HepG2 (cell line): Measurements from ENCODE around the gene DGCR8. TPM values are rescaled to one million over a fixed set of nuclear protein-coding genes. Genes with fewer than 3 reads are reported as not detected.
A peak's percentile ranks its signal among the peaks of the same experiment; 100 is the strongest.

Experiments
- ATAC-seq: fragments of 200-7000 bp; cut with Tn5 transposase; 3 replicates; pipeline ENCODE4 v1.9.1; 2020; ENCODE audit warnings: mild to moderate bottlenecking, moderate library complexity
- BruUV-seq: library from RNA; stranded (reverse); fragments of 400-500 nt; replicated peaks from 2 replicates; lab custom pipeline; 2021; lab: Mats Ljungman, UMichigan
- CTCF ChIA-PET: fragments of 300-600 bp; formaldehyde crosslinking; extraction: SDS; loops from one replicate; lab custom pipeline; 2021; ENCODE audit warnings: low total read pairs, inconsistent platforms, low intra/inter-chr PET ratio; lab: Yijun Ruan, JAX
- POLR2A ChIA-PET: fragments of 350-600 bp; sonication (Branson Sonifier 250); formaldehyde crosslinking; loops from one replicate; lab custom pipeline; 2020; ENCODE audit warnings: antibody characterized with exemption, inconsistent platforms; lab: Yijun Ruan, JAX
- DNase-seq: peaks from one replicate; pipeline ENCODE4 v3.0.0-alpha.2; 2015; ENCODE audit warnings: low spot score
- FAIRE-seq: peaks from 3 replicates; lab custom pipeline; 2011; peaks lifted over from hg19 to GRCh38; lab: Jason Lieb, UNC
- H2AFZ ChIP-seq: one replicate; pipeline ENCODE4 v1.6.1; 2011; ENCODE audit warnings: low read length, inconsistent platforms
- H3K27ac ChIP-seq: fragments of 300-600 bp; 3 replicates; pipeline ENCODE4 v1.8.0; 2011; ENCODE audit warnings: mixed run types, mild to moderate bottlenecking, mixed read lengths, low read length, inconsistent platforms; ENCODE audit not compliant: insufficient read depth; ENCODE audit errors: extremely low read length
- H3K27me3 ChIP-seq, 2 experiments: fragments of 200-600 bp in 1 of 2; 2 replicates in 1 of 2; 3 replicates in 1 of 2; pipeline versions ENCODE4 v1.6.0 to v1.8.0; 2011; ENCODE audit warnings: low read length in 2 of 2, mild to moderate bottlenecking in 2 of 2, moderate library complexity in 2 of 2, inconsistent platforms in 1 of 2; ENCODE audit not compliant: insufficient read depth in 2 of 2, control insufficient read depth in 1 of 2
- H3K36me3 ChIP-seq, 2 experiments: fragments of 200-600 bp in 1 of 2; replicated peaks in 1 of 2; 2 replicates in 1 of 2; 3 replicates in 1 of 2; pipeline versions ENCODE4 v1.5.1 to v1.8.0; 2011; ENCODE audit warnings: low read length in 2 of 2, inconsistent platforms in 1 of 2; ENCODE audit not compliant: insufficient read depth in 2 of 2, control insufficient read depth in 1 of 2
- H3K4me1 ChIP-seq: 2 replicates; pipeline ENCODE4 v1.5.1; 2012; ENCODE audit warnings: low read length, inconsistent platforms; ENCODE audit not compliant: insufficient read depth
- H3K4me2 ChIP-seq: 2 replicates; pipeline ENCODE4 v1.6.0; 2011; ENCODE audit warnings: low read depth, low read length, inconsistent platforms
- H3K4me3 ChIP-seq, 3 experiments: fragments of 200-600 bp in 1 of 3; sonication (generic), shearing (Covaris generic) in 1 of 3; replicated peaks in 1 of 3; 2 replicates each; pipeline ENCODE4 v1.5.1; 2011 to 2016; ENCODE audit warnings: low read length in 3 of 3, inconsistent platforms in 2 of 3, low read depth in 2 of 3, mild to moderate bottlenecking in 2 of 3, control low read depth in 1 of 3, mixed read lengths in 1 of 3; ENCODE audit not compliant: insufficient read depth in 1 of 3
- H3K79me2 ChIP-seq: one replicate; pipeline ENCODE4 v1.6.1; 2011; ENCODE audit warnings: low read length, inconsistent platforms; ENCODE audit not compliant: insufficient read depth
- H3K9ac ChIP-seq: 2 replicates; pipeline ENCODE4 v1.6.0; 2011; ENCODE audit warnings: mild to moderate bottlenecking, low read depth, low read length, inconsistent platforms; ENCODE audit not compliant: insufficient read depth
- H3K9me3 ChIP-seq: 2 replicates; pipeline ENCODE4 v1.5.1; 2012; ENCODE audit warnings: mild to moderate bottlenecking, low read length
- H4K20me1 ChIP-seq: 2 replicates; pipeline ENCODE4 v1.6.0; 2011; ENCODE audit warnings: inconsistent platforms, mild to moderate bottlenecking, low read length, moderate library complexity; ENCODE audit not compliant: insufficient read depth
- FOXO4 ChIP-seq: sonication (generic); formaldehyde crosslinking; conservative IDR thresholded peaks from 2 replicates; pipeline ENCODE4 v1.8.1; 2023; ENCODE audit warnings: missing genetic modification reagents
- NKX3-1 ChIP-seq: sonication (generic); formaldehyde crosslinking; IDR thresholded peaks from 2 replicates; pipeline ENCODE4 v1.5.0; 2020; ENCODE audit warnings: missing genetic modification reagents
- ZBTB40 ChIP-seq, 2 experiments: fragments of 450-650 bp in 1 of 2; sonication (generic) in 1 of 2; formaldehyde crosslinking in 1 of 2; IDR thresholded peaks; 2 replicates each; pipeline versions ENCODE4 v1.6.1 to v1.8.0; 2016 to 2022; ENCODE audit warnings: antibody characterized with exemption in 1 of 2, mild to moderate bottlenecking in 1 of 2, missing genetic modification reagents in 1 of 2
- ZNF234 ChIP-seq: sonication (generic); formaldehyde crosslinking; conservative IDR thresholded peaks from 2 replicates; pipeline ENCODE4 v1.5.1; 2020; ENCODE audit warnings: mild to moderate bottlenecking, missing genetic modification reagents
- ZNF512 ChIP-seq: sonication (generic); formaldehyde crosslinking; IDR thresholded peaks from 2 replicates; pipeline ENCODE4 v1.4.0; 2020; ENCODE audit warnings: mild to moderate bottlenecking, missing genetic modification reagents
- ZNF569 ChIP-seq: sonication (generic); formaldehyde crosslinking; IDR thresholded peaks from 2 replicates; pipeline ENCODE4 v1.5.0; 2020; ENCODE audit warnings: mild to moderate bottlenecking, missing genetic modification reagents, moderate library complexity, borderline replicate concordance
- ZNF773 ChIP-seq: sonication (generic); formaldehyde crosslinking; IDR thresholded peaks from 2 replicates; pipeline ENCODE4 v1.4.0; 2020; ENCODE audit warnings: missing genetic modification reagents, borderline replicate concordance
- WGBS: methylation state at CpG from one replicate; pipeline ENCODE4 v1.1.6; 2017; ENCODE audit warnings: low lambda C conversion rate; 5-methylcytosine and 5-hydroxymethylcytosine counted together
- in situ Hi-C: cut with HindIII; loops from 2 replicates; pipeline ENCODE4 v1.10.0; 2017; ENCODE audit warnings: low pct_unique_long_range_greater_than_20kb; ENCODE audit not compliant: extremely low pct_ligation_motif_present
- intact Hi-C: fragments of 100-400 bp; cut with micrococcal nuclease; formaldehyde crosslinking; loops from one replicate; pipeline ENCODE4 v1.10.0; 2022; ENCODE audit not compliant: unreplicated experiment
- polyA plus RNA-seq, 8 experiments: library from polyadenylated mRNA; depleted of rRNA in 3 of 8; stranded (reverse) in 7 of 8; unstranded in 1 of 8; fragments of >200 nt; fragmentation: Illumina TruSeq in 4 of 8; extraction: Trizol in 4 of 8; gene quantifications; 2 replicates each; pipeline versions ENCODE4 v1.2.1 to v1.2.3, GENCODE V29; 2011 to 2016; ENCODE audit warnings: low read depth in 4 of 8, missing spikeins in 1 of 8, mixed read lengths in 1 of 8; ENCODE audit not compliant: insufficient read depth in 1 of 8
- total RNA-seq, 5 experiments: library from RNA; depleted of rRNA; stranded (reverse); fragments of >200 nt; fragmentation: Illumina TruSeq; extraction: Trizol; gene quantifications; 2 replicates each; pipeline ENCODE4 v1.2.3, GENCODE V29; 2016; ENCODE audit warnings: low read depth in 1 of 5

Gene DGCR8
- total and polyA plus RNA-seq, 2 of the 13 experiments (the other 11 are each of a cell fraction or from before 2014, with no cell fraction given) = 10.2 to 23.2 TPM

GRCh38 chr22:20117633-20118299 lies 37.7 kb downstream of the DGCR8 start (continued):
- TF ChIP-seq ZNF234 (CRISPR knock-in tag) (0 out of 2 replicates have a peak, but pooled peaks have one; percentile 58), FOXO4 (CRISPR knock-in tag) (0 out of 2 replicates have a peak, but pooled peaks have one; percentile 98), ZNF569 (0 out of 2 replicates have a peak, but pooled peaks have one; percentile 1), NKX3-1 (CRISPR knock-in tag) (no peak; the same call in 1 of the 2 replicates)

DNA sequence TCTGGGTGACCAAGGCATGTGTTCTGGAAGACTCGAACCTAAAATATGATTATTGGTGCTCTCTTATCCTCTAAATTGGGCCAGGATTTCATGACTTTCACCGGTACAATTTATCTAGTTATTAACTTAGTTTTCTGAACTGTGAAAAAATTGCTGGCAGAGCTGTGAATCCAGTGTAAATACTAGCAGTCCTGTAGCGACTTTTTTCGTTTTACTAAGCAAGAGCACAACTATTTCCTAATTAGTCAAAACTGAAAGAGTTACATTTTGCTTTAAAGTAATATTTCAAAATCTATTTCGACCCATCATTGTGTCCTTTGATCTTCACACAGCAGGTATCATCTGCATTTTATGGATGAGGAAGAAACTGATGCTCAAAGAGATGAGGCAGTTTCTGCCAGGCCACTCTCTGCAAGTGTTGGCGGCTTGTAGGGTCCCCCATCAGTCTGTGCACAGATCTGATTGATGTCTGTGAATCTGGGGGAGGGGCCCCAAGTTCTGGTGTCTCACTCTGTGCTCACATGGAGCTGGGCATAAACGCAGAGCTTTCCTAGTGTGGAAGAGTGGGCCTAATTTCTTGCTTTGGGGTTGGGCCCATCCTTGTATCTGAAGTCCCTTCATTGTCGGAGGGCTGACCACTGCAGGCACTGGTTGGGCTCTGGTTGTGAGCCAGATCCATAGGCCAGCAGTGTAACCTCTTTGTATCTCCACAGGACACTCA lies 38.4 kb downstream of the DGCR8 start:
- H3K4me1 ChIP-seq = peaks cover 55% of the 10 kb centered on the region
- intact Hi-C loops = loop anchor here (5.0 kb wide), 1 partner anchor 36 kb away; the partner anchor contains the start of gene DGCR8
- peak overlapping the region; percentile 90 for H3K9ac ChIP-seq
- H3K79me2 ChIP-seq = peaks cover 67% of the 10 kb centered on the region
- TSS peak; percentile 74 for BruUV-seq
- H3K27me3 ChIP-seq = no peaks in the 10 kb centered on the region; a peak in 1 of 5 replicates
- H2AFZ ChIP-seq = no peak overlapping the region
- peak overlapping the region; percentile 87 to 94 (median 90) for H3K4me3 ChIP-seq
- WGBS = under 1% methylated on average over 6 of the region's 8 CpGs
- no peak for DNase-seq
- in situ Hi-C loops = no loop called here
- no peak for ATAC-seq
- no peak for FAIRE-seq
- no peaks in the 10 kb centered on the region for H3K9me3 ChIP-seq
- CTCF ChIA-PET = no interaction called here
- H3K4me2 ChIP-seq = peak overlapping the region; percentile 81
- POLR2A ChIA-PET = interaction anchor here (1.1 to 2.2 kb wide), 4 partner anchors 8 to 108 kb away, joined by 3 to 15 read pairs (median 4); no protein-coding TSS in a partner anchor
- H3K27ac ChIP-seq = peak overlapping the region; percentile 83
- 0 out of 2 replicates have a peak, but pooled peaks cover 3% of the 10 kb centered on the region for H4K20me1 ChIP-seq
- H3K36me3 ChIP-seq = peaks cover 17 to 67% of the 10 kb centered on the region in 2 experiments
- no peak for TF ChIP-seq ZBTB40 (IDR thresholded peaks at IDR 0.05)
- no peak for TF ChIP-seq ZBTB40 (CRISPR knock-in tag; IDR thresholded peaks at IDR 0.05)
- no peak for TF ChIP-seq ZNF773 (CRISPR knock-in tag)
- no peak for TF ChIP-seq ZNF512 (CRISPR knock-in tag)
